Heart left ventricle (tissue), 13 donors: ENCODE results near the gene SKOR1.

Experiments used
- CTCF ChIP-seq, 12 donors: fragments of 200-600 bp; sonication (generic) in 4 of 12; IDR thresholded peaks; one replicate each; pipeline versions ENCODE4 v1.5.0 to v1.8.0; 2018 to 2022; ENCODE audit warnings: antibody characterized with exemption in 12 of 12, mild to moderate bottlenecking in 5 of 12
- POLR2A ChIP-seq, 2 donors: fragments of 450-650 bp; IDR thresholded peaks; one replicate each; pipeline ENCODE4 v1.6.1; 2017; ENCODE audit warnings: antibody characterized with exemption in 2 of 2, mild to moderate bottlenecking in 2 of 2, moderate library complexity in 2 of 2
- donor health status: ischemic (EF 13 %, LVEDD 7.1; RV severe dilation, severe dysfunction).
- donor health status: DM: no; HTN: yes; CAD: no.
- donor health status: DM: no; HTN: no; CAD: no.
- donor health status: ischemic (EF 25% LVEDD 6.9; RV normal size, moderate dysfunction).
- donor health status: ischemic (EF 25% LVEDD 5.7; RV mildly dilated, moderate dysfunction).
- donor health status: ischemic (EF 35%, LVEDD 5.7; RV mildly dilated, moderate dysfunction).
- donor health status: nonischemic (EF 11% LVEDD 7.7; RV severe dilation, severe dysfunction).
- donor health status: DM: yes; HTN: yes; CAD: no.
- donor health status: PGD.
- donor health status: ischemic (EF 29% LVEDD 5.4; RV normal size, mild dysfunction).
- donor health status: nonischemic (EF 23%, LVEDD 6.1; RV moderate dilation, normal function).

DNA sequence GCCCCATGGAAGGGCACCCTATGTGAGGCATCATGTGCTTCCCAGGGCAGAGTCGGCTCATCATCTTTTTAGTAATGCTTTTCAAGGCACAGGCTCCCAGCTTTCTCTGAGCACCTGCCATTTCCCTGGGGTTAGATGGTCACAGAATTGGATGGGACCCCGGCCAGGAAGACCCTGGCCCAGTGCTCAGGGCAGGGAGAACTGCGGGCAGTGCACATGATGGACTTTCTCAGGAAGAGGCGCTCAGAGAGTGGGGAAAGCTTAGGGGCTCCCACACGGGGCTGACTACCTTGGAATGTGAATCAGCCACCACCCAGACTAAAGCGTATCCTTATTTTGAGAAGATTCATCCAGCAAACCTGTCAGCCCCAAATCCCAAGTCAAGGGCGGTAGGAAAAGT lies 16.5 kb upstream of the SKOR1 start:
- no peak for TF ChIP-seq POLR2A (IDR thresholded peaks at IDR 0.05)
- TF ChIP-seq CTCF (IDR thresholded peaks at IDR 0.05), result no peak
